NCI-H2029 treated with DMSO at 0.1 percent for 48 hours (cell line): Measurements from ENCODE around the gene ZNF543.
"Not testable (repeated sequence)": the region's sequence is repeated elsewhere in the genome, so short reads cannot be mapped to it uniquely, and the experiment has no call there.

Experiments used
- DNase-seq: peaks from one replicate; lab custom pipeline; 2025; lab: John Stamatoyannopoulos, UW

The ZNF543 gene

DNA sequence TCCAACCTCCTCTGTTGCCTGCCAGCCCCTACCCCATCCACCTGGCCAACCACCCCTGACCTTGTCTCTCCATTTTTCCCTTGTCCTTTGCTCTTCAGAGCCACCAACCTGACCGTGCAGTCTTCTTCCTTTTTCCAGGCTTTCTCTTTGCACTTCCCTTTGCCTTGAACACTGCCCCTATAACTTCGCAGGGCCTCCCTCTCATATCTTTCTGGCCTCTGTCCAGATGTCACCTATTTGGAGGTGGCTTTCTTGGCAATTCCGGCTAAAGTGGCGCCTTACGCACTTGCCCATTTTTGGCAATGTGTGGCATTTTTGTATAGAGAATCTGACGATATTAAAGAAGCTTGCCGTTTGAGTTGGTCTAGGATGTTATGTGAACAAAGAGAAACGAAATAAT lies 844 bp downstream of the ZNF543 start:
- DNase-seq = no peak

DNA sequence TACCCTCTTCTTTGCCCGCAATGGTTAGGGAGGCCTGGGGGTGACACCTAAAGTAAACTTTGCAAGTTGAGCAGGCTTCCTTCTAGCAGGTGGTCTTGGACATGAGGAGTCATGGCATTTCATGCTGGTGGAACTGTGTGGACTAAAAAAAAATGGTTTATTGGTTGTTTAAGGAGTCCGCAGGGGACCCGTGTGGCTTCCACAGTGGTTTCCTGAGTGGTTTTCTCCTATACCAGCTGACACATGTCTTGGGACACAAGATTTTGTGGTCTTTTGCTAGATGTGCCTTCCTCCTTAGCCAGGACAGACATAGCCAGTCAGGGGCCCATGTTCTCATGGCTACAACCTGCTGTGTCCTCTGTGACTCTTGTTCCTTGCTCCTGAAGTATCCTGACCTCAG lies 1.5 kb downstream of the ZNF543 start:
- DNase-seq = no peak

GRCh38 chr19:57324992-57325391 lies 4.7 kb downstream of the ZNF543 start:
- DNase-seq = no peak

- no peak for DNase-seq
These were observed 7.7 kb downstream of the ZNF543 start for GRCh38 chr19:57327993-57328392.

DNA sequence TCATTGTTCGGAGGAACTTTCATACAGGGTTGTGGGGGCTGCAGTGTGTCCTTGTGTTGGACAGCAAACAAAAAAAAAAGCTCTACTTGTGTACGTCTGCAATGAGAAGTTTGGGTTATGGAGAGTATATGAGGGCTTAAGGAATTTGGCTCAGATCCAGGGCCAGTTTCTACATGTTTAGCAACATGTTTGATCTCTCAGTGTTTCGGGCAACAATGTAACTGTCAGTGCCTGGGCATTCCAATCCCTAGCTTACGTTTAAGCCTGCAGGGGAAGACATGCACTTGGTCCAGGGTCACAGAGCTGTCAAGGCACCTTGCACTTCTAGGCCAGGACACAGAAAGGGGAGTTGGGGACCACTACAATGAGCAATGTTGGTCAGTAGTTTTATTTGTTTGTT lies 13.9 kb downstream of the ZNF543 start:
- DNase-seq = no peak

DNA sequence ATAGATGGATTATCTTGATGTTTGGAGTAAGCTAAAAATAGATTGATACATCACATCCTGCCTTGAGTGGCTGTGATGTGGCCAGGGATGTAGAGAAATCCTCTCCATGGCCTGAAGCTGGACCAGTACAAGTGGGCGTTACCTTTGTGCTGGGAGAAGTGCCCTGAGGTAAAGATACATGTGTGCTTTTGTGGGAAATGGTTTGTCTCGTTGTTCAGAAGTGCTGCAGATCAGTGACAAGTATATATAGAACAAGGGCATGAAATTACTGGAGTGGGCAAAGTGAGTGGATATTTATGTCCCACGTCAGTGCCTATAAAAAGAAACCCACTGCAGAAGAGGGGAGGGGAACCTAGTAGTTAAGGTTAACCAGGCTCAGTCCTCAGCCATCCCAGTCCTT lies 18.6 kb downstream of the ZNF543 start:
- DNase-seq = no peak

DNA sequence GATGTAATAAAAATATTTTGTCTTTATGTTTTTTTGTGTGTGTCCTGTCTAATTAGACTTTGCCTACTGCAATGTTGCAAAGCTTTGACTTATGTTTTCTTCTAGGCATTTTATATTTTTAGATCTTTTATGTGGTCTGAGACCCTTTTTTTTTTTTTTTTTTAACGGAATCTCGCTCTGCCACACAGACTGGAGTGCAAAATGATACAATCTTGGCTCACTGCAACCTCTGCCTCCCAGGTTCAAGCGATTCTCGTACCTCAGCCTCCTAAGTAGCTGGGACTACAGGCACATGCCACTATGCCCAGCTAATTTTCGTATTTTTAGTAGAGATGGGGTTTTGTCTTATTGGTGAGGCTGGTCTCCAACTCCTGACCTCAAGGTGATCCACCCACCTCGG lies 22.3 kb downstream of the ZNF543 start:
- no peak for DNase-seq

DNA sequence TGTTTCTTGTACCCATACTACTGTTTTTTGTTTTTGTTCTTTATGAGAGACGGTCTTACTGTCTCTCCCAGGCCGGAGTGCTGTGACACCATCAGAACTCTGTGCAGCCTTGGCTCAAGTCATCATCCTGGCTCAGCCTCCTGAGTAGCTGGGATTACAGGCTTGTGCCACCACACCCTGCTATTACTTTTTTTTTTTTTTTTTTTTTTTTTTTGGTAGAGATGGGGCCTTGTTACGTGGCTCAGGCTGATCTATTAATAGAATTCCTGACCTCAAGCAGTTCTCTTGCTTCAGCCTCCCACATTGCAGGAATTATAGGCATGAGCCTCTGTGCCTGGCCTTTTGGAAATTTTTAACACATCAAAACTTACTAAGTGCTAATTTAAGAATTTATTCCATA lies 27.9 kb downstream of the ZNF543 start:
- no peak for DNase-seq

DNA sequence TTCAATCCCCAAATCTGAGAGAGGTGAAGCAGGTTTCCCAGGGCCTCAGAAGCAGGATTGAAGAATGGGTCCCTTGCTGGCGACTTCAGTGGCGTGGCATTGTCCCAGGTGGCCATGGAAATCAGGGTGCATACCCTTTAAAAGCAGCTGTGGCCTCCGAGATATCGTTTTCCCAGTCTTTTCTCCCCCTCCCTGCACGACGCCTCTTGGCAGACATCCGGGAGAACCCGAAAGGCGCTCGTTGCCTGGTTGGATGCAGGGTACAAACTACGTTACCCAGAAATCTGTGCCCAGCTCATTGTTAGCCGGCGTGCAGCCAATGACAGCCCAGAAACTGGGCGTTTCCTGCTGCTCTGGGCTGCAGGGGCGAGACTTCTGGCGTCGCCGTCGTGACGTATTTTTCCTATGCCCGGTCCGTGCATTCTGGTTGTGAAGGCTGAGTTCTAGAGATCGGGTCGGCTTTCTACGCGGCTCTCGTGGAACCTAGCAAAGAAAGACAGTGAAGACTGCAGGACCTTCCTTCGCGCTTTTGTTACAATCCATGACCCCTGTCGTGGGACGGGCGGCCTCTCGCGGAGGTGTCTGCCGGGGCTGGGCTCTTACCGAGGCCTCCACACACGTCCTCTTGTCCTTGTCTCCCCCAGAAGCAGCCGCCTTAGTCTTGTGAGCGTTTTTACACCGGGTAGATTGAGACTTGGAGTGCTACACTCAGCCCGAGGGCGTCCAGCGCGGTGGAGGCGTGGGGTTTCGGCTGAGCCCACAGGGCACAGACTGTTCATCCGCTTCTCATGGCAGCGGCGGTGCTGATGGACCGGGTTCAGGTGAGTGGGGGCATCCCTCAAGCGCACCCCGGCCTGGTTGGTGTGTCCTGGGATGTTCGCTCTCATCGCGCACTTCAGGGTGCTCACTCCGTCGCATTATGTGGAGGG lies 30.9 kb downstream of the ZNF543 start, which contains the start of gene ZNF304:
Gene ZNF304 (plus strand): TSS at position 395 of the 929 bp plus-strand sequence. CDS start 394 bp downstream, at position 789.
- peak; percentile 78 for DNase-seq

- no peak for DNase-seq
These were observed 31.6 kb downstream of the ZNF543 start for GRCh38 chr19:57351867-57352266.

DNA sequence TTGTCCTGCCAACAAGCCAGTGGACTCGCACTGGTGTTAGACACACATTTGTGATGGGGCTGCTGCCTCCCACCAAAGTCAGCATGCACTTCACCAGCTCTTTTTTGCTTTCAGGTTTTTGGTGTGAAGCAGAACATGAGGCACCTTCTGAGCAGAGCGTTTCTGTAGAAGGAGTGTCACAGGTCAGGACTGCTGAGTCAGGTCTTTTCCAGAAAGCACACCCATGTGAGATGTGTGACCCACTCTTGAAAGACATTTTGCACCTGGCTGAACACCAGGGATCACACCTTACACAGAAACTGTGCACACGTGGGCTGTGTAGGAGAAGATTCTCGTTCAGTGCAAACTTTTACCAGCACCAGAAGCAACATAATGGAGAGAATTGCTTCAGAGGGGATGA lies 35.6 kb downstream of the ZNF543 start:
- no peak for DNase-seq

DNA sequence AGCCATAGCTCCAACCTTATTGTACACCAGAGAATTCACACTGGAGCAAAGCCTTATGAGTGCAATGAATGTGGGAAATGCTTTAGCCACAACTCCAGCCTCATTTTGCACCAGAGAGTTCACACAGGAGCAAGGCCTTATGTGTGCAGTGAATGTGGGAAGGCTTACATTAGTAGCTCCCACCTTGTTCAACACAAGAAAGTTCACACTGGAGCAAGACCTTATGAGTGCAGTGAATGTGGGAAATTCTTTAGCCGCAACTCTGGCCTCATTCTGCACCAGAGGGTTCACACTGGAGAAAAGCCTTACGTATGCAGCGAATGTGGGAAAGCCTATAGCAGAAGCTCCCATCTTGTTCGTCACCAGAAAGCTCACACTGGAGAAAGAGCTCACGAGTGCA lies 37.1 kb downstream of the ZNF543 start:
- no peak for DNase-seq

- no peak for DNase-seq
These were observed 39.0 kb downstream of the ZNF543 start for GRCh38 chr19:57359300-57359699.

DNA sequence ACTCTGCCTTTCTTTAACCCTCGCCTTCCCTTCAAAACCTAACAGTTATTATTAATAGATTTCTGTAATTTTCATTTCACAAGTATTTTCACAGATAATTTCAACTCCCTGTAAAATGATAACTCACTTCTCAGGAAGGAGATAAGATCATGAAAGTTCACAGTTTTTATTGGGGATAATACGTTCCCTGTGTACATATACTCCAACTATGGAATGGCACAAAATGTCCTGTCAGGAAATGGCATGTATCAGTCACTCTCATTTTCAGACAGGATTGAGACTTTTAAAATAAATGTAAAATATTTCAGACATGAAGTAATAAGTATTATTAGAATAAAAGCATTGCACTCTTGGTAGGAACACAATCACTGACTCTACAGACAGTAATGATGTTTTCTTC lies 42.1 kb downstream of the ZNF543 start:
- DNase-seq = no peak

GRCh38 chr19:57362997-57363687 lies 42.9 kb downstream of the ZNF543 start, which contains the start of the genes TRAPPC2B and ZNF547:
Gene TRAPPC2B, plus strand, starts transcription at chr19:57363551. Its CDS starts 1,283 bp downstream, at chr19:57364834.
Gene ZNF547, plus strand, starts transcription at chr19:57363551. Its CDS starts 5,005 bp downstream, at chr19:57368556.
- peak; percentile 96 for DNase-seq

DNA sequence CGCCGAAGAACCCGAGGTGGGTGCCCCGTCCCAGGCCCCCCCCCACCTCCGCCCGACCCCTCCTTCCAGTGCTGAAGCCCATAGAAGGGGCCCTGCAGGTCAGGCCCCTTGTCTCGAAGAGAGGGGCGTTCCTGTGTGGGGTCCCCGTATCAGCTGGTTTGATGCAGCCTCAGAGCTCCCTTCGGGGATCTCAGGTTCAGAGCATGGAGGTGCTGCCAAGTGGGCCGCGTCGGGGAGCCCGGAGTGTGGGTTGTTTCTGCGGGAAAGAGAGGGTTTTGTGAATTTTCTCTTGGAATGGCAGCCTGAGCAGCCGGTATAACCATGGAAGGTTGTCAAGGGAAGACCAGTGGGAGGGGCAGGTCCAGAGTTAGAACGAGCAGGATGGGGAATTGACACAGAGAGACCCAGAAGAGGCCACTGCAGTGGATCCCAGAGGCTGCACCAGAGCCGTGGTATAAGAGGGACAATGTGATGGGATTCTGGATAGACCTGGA lies 43.5 kb downstream of the ZNF543 start:
- DNase-seq = no peak

- no peak for DNase-seq
These were observed 46.5 kb downstream of the ZNF543 start for GRCh38 chr19:57366776-57367175.

DNA sequence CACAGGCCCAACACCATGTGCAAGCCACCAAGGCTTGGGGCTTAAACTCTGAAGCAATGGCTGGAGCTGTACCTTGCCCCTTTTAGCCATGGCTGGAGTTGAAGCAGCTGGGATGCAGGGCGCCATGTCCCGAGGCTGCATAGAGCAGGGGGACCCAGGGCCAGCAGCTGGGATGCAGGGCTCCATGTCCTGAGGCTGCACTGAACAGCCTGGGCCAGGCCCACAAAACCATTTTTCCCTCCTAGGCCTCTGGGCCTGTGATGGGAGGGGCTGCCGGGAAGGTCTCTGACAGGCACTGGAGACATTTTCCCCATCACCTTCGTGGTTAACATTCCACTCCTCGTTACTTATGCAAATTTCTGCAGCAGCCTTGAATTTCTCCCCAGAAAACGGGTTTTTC lies 53.9 kb downstream of the ZNF543 start:
- no peak for DNase-seq

DNA sequence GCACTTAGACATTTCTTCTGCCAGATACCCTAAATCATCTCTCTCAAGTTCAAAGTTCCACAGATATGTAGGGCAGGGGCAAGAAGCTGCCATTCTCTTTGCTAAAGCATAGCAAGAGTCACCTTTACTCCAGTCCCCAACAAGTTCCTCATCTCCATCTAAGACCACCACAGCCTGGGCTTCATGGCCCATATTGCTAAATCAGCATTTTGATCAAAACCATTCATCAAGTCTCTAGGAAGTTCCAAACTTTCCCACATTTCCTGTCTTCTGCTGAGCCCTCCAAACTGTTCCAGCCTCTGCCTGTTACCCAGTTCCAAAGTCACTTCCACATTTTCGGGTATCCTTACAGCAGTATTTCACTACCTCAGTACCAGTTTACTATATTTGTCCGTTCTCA lies 54.4 kb downstream of the ZNF543 start:
- DNase-seq = not testable (repeated sequence)

DNA sequence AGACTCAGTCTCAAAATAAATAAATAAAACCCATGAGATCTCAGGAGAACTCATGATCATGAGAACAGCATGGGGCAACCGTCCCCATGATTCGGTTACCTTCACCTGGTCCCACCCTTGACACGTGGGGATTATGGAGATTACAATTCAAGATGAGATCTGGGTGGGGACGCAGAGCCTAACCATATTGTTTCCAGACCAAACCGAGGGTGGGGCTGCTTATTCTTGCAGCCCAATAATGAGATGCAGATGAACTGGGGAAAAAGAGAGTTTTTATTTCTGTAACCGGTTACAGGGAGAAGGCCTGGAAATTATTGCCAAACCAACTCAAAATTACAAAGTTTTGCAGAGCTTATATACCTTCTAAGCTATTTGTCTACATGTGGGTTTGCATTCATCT lies 55.9 kb downstream of the ZNF543 start:
- no peak for DNase-seq

DNA sequence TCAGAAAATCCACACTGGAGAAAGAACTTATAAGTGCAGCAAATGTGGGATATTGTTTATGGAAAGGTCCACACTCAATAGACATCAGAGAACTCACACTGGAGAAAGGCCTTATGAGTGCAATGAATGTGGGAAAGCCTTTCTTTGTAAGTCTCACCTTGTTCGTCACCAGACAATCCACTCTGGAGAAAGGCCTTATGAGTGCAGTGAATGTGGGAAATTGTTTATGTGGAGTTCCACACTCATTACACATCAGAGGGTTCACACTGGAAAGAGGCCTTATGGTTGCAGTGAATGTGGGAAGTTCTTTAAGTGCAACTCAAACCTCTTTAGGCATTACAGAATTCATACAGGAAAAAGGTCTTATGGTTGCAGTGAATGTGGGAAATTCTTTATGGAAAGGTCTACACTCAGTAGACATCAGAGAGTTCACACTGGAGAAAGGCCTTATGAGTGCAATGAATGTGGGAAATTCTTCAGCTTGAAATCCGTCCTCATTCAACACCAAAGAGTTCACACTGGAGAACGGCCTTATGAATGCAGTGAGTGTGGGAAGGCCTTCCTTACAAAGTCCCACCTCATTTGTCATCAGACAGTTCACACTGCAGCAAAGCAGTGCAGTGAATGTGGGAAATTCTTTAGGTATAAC lies 57.4 kb downstream of the ZNF543 start:
- DNase-seq = no peak
